ENCODE results near the gene VANGL2.

Gene VANGL2

DNA sequence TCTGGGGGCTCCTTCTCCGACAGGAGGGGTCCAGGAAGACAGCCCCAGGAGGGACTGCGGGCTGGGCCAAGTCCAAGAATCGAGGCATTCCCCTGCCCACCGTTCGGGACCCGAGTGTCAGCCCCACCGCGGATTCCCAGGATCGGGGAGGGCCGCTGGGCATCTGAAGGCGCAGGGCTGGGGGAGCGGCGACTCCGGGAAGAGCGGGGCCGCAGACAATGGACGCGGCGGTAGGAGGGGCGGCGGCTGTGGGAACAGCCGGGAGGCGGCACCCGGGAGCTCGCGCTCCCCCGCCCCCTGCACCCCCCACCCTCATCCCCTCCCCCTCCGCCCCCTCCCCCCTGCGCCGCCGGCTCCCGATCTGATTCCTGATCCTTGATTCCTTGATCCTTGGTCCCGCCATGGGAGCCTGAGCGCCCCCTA is at the start of gene VANGL2:
TSS of gene VANGL2 (plus strand) at position 342 of the 423 bp plus-strand sequence. CDS start 15,274 bp downstream, outside the sequence.
- peak; percentile 55 for DNase-seq

DNA sequence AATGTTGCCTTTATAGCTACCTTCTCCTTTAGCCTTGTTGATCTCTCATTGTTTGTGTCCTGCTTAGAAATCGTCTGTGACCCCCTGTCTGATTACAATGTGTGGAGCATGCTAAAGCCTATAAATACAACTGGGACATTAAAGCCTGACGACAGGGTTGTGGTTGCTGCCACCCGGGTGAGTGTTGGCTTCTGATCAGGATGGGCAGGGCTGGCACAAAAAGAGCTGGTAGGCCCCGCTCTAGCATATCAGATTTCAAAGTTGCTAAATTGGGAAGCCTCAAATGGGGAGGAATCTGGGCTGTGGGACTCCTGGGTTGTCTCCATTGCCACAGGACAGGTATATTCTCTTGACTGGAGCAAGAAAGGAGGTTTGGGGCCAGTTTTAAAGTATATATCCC is 48.7 kb upstream of the VANGL2 start:
- no peak for DNase-seq

DNA sequence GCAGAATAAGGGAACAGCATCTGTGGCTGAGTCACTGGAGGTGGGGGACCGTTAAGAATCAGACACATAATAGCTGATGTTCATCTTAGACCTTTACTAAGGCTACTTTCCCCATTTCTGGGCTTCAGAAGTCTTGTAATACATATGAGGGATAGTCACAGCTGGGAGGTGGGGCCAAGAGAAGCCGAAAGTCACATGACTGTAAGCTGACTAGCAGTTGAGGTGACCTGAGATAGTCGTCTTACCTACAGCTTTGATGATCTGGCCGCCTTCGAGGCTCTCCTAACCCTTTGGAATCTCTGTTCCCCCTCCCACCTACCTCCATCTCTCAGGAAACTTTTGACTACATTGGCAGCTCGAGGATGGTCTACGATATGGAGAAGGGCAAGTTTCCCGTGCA is 47.8 kb upstream of the VANGL2 start:
- DNase-seq = no peak

DNA sequence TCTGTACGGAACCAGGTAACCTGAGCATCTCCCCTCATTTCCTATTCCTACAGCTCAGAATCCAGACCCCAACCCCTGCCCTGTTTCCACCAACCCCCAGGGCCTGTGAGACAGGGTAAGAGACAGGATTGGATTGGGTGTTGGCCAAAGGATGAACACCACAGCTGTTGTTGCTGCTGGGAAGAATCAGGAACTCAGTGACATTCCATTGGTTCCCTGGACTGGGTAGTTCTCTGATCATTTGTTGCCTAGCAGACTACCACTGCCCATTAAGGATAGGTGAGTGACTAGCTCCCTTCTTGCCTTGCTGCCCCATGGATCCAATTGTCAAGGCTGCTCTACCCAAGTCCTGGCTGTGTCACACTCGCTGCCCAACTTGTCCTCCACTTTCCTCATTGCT is 47.1 kb upstream of the VANGL2 start:
- DNase-seq = no peak

DNA sequence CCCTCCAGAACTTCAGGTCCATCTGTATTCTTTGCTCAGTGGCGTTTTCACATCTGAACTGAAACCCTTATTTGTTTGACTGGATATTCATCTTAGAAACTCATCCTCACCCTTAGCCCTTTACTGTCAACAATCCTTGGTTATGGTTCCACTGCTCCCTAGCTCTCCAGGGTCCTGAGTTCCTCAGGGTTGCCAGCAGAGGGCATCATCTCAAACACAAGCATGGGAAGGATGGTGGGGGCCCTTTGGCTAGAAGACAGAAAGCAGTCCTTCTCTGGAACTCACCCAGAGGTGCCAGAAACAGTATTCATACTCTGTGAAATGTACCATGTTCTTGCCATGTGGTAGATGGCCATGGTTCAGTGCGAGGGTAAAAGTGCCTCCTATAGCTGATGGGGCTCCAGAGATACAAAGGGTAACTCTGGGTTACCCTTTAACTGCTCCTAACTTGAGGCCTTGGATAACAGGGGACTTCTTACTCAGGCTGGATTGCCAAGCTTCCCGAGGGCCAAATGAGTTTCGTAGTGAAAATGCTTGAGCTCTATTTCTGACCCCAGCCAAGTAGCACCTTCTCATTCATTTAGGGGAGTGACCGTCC is 45.9 kb upstream of the VANGL2 start:
- DNase-seq = peak; percentile 16

DNA sequence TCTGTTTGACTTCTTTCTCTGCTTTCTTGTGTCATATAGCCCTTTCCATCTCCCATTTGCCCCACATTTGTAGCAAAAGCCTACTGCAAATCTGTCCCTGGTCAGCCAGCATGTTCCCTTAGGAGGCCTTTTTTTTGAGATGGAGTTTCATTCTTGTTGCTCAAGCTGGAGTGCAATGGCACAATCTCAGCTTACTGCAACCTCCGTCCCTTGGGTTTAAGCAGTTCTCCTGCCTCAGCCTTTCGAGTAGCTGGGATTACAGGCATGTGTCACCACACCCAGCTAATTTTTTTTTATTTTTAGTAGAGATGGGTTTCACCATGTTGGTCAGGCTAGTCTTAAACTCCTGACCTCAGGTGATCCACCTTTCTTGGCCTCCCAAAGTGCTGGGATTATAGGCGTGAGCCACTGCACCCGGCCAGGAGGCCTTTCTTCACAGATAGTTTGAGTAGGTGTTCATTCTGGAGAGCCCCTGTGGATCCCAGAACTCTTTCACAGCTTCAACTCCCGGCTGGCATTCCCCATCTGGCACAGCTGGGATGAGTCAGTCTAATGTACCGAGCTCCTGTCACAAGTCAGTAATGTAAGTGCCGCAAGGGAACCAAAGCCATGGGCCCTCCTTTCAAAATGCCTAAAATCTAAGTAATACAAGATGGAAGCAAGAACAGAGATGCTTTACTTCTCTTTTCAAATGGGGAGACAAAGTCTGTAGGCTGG is 42.9 kb upstream of the VANGL2 start:
- DNase-seq = no peak

DNA sequence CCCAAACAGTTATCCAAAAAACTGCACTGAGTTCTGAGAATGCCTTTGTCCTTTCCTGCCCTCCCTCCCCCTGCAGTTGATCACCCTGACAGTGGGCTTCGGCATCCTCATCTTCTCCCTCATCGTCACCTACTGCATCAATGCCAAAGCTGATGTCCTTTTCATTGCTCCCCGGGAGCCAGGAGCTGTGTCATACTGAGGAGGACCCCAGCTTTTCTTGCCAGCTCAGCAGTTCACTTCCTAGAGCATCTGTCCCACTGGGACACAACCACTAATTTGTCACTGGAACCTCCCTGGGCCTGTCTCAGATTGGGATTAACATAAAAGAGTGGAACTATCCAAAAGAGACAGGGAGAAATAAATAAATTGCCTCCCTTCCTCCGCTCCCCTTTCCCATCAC is 42.3 kb upstream of the VANGL2 start:
- no peak for DNase-seq

DNA sequence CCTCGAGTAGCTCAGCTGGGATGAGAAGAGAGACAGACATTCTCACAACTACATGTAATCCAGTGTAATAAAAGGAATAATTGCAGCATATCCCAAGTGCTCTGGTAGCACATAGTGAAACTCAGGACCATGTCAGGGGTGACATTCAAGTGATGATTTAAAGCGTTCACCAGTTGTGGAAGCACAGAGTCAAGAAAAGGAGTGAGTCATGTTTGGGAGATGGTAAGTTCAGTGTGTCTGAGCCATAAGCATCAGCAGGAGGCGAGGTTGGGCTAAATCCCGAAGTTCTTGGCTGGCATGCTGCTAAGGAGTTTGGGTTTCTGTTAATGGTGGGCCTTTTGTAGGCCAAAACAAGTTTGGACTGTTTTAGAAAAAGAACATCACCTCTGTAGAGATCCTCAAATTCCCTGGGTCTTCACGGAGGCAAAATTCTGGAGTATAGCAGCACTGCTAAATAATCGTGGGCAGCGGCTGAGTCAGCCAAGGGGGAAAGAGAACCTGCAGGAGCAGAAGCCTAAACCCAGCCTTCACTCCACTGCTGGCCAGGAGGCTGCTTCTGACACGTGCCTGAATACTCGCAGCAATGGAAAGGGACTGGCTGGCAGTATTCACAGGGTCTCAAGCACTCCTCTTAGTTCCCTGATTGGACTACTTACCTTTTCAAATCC is 40.7 kb upstream of the VANGL2 start:
- DNase-seq = no peak

DNA sequence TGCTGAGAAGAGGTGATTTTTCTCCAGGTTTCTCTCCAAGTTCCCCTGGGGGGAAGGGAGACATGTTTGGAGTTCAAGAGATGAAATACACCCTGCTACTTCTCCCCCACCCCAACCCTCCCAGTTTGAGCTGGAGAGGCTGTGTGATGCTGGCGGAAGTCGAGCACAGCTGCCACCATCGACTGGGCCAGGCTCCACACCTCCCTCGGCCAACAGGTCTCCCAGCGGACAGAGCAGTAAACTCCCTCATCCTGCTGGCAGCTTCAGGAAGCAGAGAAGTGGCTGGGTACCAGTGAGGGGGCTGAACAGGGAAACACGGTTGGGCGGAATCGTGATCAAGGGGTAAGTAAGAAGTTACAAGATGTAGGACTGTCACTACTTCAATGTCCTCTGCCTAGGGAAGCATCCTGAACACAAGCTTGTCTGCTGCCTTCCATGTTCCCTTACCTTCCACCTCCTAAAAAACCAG is 40.1 kb upstream of the VANGL2 start:
- no peak for DNase-seq

DNA sequence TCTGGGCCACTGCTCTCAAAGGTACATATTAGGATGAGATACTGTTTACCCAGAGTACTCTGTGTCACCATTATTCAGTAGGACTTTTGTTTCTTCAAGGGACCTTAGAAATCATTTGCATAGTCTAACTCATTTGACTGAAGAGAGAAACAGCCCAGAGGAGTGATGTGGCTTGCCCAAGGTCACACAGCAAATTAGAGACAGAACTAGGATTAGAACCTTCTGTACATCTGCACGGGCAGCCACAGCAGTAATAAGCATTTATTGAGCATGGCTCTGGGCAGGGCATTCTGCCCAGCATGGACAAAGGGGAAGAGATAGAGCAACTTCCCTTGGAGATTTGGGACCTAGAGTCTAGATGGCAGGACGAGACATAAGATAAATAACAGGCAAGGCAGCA is 39.2 kb upstream of the VANGL2 start:
- no peak for DNase-seq

DNA sequence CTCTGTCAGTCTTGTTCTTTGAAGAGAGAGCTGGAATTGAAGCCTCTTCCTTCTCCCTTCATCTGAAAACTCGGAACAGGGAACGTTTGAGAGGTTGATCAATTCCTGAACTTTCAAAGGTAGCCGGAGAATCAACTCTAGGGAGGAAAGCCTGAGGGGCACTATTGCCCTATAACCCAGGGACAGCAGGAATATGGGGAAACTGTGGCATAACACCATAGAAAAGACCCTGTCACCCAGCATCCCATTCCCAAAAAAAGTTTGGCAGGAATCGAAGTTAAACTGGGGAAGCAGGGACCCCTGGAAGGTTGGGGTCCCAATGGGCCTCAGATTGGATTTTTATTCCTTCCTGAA is 38.6 kb upstream of the VANGL2 start:
- DNase-seq = no peak

DNA sequence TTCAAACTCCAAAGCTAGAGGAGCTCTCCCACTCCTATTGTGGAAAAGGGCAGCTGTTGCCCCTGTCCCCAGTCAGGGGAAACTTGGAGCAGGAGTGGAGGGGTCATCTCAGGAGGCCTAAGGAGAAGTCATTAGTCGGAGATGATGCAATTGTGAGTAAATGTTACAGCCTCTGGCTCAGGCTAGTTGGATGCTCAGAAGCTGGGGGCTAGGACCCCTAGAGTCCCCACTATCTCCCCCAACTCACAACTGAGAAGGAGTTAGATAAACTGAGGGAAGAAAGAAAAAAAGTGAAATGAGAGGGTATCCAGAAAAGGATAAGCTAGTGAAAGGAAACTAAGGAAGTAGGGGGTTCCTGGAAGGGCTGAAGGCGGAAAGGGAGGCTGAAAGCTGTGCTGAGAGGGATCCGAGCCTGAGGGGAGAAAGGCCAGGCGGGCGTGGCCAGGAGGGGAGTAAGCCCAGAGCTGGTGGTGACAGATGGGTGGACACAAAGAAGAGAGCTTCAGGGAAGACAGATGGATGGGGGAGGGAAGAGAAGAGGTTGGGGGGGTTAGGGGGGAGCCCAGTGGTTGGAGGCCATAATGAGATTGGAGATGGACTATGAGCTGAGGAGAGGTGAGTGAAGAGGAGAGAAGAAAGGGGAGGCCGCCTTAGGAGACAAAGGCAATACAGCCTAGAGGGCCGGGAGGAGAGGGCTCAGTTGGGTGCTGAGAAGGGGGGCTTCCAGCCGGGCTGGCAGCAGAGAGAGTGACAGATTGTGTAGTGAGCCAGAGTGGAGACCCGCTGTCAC is 38.0 kb upstream of the VANGL2 start:
- DNase-seq = no peak

DNA sequence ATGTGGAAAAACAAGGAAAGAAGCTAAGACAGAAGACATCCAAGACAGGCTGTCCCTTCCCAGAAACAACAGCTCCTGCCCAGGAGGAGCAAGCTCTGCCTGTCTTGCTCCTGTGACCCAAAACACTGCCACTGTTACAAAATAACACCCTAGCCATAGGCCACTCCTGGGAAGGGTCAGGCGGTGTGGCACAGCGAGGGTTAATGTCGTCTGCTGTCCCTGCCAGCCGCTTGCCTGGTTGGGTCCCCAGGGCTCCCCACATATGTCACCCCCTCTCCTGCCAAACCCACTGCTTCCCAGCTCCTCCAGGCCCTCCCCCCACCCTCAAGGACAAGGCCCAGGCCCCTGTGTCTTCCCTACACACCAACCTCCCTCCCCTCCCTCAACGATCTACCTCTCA is 37.4 kb upstream of the VANGL2 start:
- no peak for DNase-seq

DNA sequence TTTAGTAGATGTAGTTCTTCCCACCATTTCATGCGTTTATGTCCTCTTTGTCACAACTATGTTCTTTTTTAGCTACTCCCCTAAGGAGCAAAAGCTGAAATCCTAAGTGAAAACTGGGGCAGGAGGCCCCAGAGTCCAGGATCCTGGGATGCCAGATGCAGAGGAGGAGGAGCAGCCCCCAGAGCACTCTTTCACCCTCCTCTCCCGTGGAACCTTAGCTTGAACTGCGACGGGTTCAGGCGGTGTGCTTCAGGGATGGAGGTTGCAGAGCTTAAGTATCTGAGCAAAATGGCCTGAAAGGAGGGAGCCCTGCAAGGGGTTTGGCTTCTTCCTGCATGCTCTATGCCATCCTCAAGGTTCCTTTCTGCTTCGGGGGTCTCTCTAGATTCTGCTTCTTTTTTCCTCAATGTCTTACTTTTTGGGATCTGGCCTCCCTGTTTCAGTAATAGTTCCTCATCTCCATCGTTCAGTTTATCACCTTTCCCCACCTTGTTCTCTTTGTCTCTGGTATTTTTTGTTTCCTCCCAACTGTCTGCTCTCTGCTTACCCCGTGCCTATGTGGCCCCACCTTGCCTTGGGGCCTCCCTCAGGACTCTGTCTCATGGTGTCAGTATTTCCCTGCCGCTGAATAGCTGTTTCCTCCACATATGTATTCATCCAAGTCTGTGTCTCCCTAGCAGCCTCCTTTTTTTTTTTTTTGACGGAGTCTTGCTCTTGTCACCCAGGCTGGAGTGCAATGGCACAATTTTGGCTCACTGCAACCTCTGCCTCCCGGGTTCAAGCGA is 36.2 kb upstream of the VANGL2 start:
- DNase-seq = no peak

DNA sequence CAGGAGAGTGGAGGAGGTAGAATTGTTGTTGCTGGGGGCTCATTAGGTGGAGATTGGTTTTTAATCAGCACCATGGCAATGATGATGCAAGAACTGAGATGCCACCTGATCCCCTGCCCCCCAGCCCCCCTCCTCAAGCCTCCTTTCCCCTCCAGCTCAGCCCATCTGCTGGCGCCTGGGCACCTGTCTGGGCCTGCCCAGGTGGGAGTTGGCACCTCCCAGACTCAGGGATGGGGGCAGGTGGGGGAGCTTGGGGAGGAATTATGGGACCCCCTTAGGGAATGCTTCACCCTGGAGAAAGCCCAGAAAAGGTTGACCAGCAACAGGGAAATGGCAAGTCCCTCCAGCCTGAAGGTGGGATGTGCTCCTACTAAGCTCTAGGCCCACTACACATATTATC is 35.0 kb upstream of the VANGL2 start:
- no peak for DNase-seq

DNA sequence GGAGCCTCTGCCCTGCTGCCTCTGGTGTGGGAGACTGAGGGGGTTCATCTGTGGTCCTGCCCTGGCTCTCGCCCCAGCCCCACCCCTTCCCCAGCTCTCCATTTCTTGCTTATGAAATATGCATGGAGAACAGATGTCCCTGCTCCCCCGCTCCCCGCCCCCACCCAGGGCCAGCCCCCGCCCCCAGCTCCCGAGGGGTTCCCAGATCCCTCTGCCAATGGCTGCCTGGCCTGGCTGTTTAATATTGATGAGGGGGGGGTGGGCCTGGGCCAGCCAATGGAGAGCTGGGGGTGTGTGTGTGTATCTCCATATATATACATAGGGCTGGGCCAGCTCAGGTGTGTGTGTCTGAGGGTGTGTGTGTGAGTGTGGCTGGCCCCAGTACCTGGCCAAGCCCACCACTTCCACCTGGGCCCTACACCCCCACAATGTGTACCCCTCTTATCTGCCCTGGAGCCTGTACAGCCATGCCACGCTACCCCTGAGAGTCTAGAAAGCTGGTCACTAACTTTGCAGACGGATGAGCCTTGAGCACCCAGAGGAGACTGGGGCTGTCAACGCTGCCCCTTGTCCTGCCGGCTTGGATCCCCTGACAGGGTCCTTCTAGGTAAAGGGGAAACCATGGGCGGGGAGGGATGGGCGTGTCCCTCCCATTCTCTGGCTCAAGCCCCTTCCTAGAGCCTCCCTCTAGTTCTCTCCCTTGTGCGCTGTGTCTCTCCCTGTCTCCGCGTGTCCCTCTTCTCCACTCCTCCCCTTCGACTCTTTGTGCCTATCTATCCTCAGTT is 33.4 kb upstream of the VANGL2 start, which contains the start of gene NHLH1:
TSS of gene NHLH1 (plus strand) at position 341 of the 785 bp plus-strand sequence. CDS start 3,661 bp downstream, outside the sequence.
- DNase-seq = no peak

DNA sequence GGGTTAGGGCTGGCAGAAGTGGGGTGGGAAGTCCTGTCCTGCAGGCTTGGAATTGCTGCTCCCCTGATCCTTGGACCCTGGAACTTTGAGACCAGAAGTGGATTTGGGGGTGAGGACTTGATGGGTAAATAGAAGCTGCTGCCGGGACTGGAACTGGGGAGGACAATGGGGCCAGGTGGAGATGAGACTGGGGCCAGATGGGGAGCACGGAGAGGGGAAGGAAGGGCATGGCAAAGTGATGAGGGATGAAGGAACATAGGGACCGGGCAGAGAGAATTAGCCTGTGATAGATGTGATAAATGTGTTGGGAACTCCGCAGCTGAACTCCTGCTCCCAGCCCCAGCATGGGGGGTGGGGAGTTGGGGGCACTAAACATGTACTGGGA is 32.9 kb upstream of the VANGL2 start:
- DNase-seq = no peak

DNA sequence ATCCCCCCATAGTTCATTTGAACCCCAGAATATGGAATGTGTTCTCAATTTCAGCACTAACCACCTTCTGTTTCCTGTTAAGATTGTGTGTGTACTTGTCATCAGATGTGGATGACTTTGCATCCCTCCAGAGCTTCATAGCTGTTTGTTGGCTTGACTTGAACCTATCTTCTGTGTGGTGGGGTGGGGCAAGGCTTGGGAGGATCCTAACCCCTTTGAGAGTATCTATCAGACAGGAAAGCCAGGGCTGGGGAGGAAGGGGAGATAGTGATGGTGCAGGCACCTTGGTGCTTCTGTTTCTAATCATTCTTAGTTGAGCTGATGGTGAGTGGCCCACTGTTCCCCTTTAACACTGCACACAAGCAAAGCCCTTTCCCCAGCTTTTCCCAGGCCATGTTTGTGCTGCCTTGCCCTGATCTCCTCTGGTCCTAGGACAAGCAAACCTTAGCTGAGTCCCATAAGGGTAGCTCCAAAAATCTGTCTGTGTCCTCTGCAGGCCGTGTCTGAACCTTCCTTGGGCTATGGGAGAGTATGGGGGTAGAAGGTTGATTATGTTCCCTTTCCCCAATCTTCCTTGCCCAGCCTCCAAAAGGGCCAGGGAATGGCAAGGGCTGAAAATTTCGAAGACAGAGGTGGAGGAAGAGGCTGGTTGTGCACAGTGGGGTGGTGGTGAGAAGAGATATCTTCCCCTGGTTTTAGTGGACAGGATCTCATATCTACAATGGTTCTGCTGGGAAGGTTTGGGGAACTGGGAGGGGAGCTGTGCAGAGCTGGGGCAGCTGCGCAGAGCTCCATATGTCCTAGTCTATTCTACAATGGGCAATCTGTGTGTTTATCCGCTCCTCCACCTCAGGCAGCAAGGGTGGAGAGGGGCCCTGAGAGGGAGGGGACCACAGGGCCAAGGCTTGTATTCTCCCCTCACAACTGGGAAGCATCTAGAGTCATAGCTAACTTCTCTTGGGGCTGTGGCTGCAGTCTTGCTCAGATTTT is 32.1 kb upstream of the VANGL2 start:
- no peak for DNase-seq

DNA sequence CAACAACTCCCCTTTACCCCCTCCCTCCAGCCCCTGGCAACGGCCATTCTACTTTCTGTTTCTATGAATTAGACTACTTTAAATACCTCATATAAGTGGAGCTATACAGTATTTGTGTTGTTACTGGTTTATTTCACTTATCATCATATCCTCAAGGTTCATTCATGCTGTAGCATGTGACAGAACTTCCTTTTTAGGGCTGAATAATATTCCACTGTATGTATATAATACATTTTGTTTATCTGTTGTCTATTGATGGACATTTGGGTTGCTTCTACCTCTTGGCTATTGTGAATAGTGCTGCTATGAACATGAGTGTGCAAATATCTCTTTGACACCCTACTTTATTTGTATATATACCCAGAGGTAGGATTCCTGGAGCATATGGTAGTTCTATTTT is 31.3 kb upstream of the VANGL2 start:
- no peak for DNase-seq

Data from CD4-positive, alpha-beta T cell treated with Interleukin-6 for 4 hours (primary cell).